HG02981 (cell line): ENCODE data around the gene DEDD2.
"Not testable (repeated sequence)": the region's sequence is repeated elsewhere in the genome, so short reads cannot be mapped to it uniquely, and the experiment has no call there.

ENCODE experiments used
- ATAC-seq: cut with Tn5 transposase; IDR thresholded peaks from one replicate; pipeline ENCODE4 v1.9.1; 2021; ENCODE audit warnings: mild to moderate bottlenecking, moderate library complexity; ENCODE audit not compliant: unreplicated experiment

Gene DEDD2

GRCh38 chr19:42217520-42218437, at the start of gene DEDD2:
TSS of gene DEDD2 (minus strand) at chr19:42217677. CDS start at chr19:42217007, 670 bp downstream.
- peak; percentile 64 for ATAC-seq

DNA sequence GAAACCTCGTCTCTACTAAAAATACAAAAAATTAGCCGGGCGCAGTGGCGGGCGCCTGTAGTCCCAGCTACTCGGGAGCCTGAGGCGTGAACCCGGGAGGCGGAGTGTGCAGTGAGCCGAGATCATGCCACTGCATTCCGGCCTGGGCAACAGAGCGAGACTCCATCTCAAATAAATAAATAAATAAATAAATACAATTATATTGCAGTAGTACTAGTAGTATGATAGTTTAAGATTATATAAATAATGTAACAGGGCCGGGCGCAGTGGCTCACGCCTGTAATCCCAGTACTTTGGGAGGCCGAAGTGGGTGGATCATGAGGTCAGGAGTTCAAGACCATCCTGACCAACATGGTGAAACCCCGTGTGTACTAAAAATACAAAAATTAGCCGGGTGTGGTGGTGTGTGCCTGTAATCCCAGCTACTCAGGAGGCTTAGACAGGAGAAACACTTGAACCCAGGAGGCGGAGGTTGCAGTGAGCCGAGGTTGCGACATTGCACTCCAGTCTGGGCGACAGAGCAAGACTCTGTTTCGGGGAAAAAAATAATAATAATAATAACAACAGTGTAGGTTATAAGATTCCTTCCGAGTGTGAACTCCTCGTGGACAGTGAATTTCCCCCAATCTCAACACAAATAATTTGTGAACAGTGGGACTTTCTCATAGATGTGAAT, 49.6 kb upstream of the DEDD2 start:
- not testable (repeated sequence) for ATAC-seq

GRCh38 chr19:42266105-42266504, 48.6 kb upstream of the DEDD2 start:
- not testable (repeated sequence) for ATAC-seq

DNA sequence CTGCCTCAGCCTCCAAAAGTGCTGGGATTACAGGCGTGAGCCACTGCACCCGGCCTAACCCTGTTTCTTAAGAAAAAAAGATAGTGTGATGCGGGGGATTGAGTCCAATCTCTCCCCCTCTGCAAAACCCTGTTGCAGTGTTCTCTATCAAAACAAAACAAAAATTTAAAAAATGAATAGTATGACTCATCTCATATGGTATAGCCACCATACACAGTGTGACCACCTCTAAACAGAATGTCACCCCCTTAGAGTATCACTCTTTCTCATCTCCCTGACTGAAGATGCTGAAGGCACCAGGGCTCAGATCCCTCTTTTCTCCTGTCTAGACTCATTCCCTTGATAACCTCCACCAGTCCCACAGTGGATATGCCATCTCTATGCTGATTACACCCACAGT, 44.3 kb upstream of the DEDD2 start:
- ATAC-seq = no peak

DNA sequence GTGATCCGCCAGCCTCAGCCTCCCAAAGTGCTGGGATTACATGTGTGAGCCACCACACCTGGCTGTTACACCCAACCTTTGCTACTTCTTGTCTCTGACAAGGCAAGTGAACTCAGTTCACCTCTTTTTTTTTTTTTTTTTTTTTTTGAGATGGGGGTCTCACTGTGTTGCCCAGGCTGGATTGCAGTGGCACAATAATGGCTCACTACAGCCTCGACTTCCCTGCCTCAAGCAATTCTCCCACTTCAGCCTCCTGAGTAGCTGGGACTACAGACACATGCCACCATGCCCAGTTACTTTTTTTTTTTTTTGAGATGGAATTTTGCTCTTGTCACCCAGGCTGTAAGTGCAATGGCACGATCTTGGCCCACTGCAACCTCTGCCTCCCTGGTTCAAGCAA, 40.4 kb upstream of the DEDD2 start:
- ATAC-seq = not testable (repeated sequence)

- no peak for ATAC-seq
These were observed 38.6 kb upstream of the DEDD2 start for GRCh38 chr19:42255766-42256745.

DNA sequence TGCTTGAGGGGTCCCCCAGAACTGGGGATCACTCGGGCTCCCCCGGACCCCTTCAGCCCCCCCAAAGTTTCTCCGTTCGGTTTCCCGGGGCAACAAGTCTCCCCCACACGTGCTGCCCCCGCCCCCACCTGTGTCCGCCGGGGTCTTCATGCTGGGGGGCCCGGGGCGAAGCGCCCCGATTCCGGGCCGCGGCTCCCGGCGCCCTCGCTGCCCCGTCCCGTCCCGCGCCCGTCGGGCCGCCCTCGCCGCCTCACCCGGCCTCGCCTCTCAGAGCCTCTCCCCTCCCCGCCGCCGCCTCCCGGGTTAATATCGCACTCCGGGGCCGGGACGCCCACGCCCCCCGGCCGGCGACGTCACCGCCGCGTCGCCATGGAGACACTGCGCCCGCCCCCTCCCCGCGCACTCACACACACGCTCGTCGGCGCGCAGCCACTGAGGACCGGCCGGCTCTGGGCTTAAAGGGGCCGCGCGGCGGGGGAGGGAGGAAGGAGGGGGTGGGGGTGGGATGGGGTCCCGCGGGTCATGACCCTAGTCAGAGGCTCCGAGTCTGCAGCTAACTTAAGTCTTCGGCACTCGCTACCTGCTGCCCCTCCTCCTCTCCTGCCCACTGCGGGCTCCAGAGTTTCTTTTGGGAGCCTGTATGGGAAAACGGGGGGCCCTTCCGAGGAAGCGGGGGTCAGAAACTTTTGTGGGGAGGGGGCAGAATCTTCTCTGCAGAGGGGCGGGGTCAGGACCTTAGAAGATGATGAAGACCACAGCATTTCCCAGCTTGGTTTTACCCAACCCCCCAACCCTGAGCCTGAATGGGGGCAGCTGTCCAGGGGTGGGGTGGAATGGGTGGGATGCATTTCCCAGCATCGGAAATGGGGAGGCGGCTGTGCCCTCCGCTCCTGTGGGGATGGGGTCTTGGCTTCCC, 37.6 kb upstream of the DEDD2 start, which contains the start of gene ERF:
Gene ERF (minus strand): TSS at position 279 of the 916 bp plus-strand sequence. CDS start 129 bp downstream, at position 150.
- ATAC-seq = peak; percentile 61

GRCh38 chr19:42254089-42254849, 36.8 kb upstream of the DEDD2 start:
- no peak for ATAC-seq

DNA sequence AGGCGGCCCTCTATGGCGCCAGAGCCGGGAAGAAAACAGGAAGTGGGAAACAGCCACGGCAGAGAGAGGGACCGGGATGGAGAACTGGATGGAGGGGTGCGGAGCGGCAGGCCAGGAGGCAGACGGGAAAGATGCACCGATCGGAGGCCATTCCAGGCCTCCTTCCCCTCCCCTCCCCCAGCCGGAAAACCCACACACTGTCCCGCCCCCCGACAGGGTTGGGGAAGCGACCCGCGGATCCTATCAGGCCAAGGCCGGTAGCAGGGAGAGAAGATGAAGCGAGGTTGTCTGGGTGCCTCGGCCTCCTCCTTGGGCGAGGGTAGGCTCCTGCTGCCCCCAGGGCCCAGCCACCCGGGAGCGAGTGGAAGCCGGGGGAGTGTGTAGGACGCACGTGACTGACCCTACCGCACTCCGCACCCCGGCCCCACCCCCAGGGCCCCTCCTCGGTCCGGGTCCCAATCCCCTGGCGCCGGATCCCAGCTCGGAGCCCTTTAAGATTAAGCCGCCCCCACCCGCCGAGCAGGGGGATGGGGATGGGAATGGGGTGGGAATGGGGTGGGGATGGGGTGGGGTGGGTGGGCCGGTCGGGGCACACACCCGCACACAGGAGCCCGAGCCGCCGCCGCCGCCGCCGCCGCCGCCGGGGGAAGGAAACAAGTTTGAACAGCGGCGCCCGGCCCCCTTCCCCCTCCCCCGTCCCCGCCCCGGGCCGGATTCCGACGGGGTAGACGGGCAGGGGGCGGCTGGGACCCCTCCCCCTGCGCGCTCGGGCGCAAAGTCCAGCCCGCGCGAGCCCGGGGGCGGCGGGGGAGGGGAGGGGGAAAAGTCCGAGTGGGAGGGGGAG, 36.0 kb upstream of the DEDD2 start:
- ATAC-seq = no peak

GRCh38 chr19:42252365-42253244, 35.1 kb upstream of the DEDD2 start:
- ATAC-seq = no peak

- no peak for ATAC-seq
These were observed 34.3 kb upstream of the DEDD2 start for GRCh38 chr19:42251572-42252358.

DNA sequence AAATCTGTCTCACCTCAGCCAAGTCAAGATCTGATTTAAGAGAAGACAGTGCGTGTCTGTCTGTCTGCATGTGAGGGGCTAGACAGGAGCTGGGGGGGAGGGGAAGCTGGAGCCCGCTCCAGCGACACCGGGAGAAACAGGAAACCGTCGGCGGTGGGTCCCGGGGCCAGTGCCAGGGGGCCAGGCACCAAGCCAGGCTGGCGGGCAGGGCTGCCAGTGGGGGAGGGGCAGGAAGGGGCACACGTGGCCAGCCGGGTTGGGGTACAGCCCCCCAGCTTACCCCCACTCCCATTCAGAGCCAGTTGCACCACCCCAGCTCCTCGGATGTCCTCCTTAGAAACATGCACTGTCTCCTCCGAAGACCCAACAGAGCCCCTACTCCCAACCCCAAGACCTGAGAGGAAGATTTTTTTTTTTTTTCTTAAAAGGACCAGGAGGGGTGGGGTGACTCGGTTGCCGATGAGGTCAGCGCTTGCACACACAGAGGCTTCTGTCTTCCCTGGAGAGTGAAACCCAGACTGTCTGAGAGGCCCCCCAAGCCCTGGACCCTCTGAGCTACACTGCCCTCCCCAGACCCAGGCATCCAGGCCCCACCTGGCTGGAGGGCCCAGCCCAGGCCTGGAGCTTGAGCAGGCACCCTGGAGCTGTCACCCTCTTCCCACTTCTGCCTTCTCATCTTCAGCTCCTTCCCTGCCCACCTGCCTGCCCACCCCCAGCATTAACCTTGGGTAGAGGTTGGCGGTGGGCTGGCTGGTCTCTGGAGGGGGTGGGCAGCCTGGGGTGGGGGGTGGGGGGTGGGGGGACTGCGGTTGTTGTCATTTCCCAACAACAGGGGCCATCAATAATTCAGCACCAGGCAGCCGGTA, 33.4 kb upstream of the DEDD2 start:
- no peak for ATAC-seq

- ATAC-seq = no peak
These were observed 32.7 kb upstream of the DEDD2 start for GRCh38 chr19:42250183-42250665.

- ATAC-seq = no peak
These were observed 32.3 kb upstream of the DEDD2 start for GRCh38 chr19:42249769-42250168.

DNA sequence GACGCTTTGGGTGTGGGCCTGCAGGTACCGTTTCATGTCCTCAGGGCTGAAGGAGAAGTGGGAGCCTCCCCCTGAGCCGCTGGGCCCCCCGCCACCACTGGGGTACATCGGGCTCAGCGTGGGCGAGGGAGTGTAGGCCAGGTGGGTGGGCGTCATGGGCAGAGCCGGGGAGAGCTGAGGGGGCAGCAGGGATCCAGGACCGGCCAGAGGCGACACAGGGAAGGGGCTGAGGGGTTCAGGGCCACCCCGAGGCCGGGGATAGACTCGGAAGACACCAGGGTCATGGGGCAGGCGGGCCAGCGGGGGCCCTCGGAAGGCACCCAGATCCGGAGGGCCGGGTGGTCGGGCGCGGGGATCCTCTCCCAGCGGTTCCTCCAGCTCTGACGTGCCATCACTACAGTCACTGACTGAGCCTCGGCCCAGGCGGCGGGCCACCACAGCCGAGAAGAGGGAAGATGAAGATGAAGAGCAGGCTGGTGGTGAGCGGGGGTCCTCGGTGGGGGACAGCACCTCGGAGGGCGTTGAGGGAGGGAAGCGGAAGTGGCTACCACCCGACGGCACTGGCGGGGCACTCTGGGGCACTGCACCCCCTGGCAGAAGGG, 31.8 kb upstream of the DEDD2 start:
- no peak for ATAC-seq
